Upper lobe of left lung (tissue), 4 donors: ENCODE results near the gene GSK3A.

Experiments
- POLR2AphosphoS5 ChIP-seq, 2 donors: sonication (generic); formaldehyde crosslinking; IDR thresholded peaks; one replicate each; pipeline ENCODE4 v1.5.1; 2017; ENCODE audit warnings: antibody characterized with exemption in 2 of 2
- TF ChIP-seq, protein P1 (sequence below), 6 experiments: fragments of 450-650 bp in 4 of 6; fragments of 200-600 bp in 2 of 6; sonication (generic) in 2 of 6; IDR thresholded peaks; one replicate each; pipeline ENCODE4 v1.5.1; 2016 to 2019; ENCODE audit warnings: antibody characterized with exemption in 6 of 6

DNA sequence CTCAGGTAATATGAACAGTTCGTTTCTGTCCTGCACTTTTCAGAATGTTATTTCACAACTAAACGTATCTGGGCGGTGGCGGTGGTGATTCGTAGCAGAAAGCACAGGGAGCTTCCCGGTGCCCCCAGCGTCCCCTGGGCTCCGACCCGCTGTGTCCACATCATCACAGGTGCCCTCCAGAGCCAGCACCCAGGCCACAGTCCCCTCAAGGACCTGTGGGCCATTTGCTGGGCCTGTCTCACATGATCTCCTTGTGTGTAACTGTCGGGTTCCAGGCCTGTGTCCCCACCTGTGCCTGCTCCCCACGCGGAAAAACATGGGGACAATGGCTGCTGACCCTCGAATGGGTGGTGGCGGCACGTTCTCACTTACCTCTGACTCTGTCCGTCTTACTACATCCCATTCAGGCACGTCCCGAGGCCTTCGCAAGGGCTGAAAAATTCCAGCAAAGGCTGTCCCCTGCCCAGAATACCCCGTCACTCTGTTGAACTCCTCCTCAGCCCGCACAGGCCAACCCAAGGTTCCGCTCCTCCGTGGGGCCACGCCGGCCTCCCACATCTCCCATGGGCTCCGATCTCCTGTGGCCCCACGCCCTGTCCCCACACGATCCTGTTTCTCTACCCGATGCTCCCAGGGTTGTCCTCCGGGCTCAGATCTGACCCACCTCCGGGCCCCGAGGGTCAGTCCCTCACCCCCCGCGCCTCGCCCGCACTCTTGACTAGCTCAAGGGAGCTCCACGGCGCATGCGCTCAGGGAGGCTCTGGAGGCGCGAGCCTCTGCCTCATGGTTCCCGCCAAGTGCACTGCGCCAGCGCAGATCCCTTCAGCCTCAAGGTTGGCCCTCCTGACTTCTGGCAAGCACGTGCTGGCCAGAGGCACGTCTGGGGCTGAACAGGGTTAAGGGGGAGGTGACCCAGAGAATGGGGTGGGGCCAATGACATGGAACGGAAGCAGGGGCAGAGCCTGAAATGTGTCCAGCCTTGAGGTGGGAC lies 46.1 kb downstream of the GSK3A start:
- TF ChIP-seq, protein P1, sequence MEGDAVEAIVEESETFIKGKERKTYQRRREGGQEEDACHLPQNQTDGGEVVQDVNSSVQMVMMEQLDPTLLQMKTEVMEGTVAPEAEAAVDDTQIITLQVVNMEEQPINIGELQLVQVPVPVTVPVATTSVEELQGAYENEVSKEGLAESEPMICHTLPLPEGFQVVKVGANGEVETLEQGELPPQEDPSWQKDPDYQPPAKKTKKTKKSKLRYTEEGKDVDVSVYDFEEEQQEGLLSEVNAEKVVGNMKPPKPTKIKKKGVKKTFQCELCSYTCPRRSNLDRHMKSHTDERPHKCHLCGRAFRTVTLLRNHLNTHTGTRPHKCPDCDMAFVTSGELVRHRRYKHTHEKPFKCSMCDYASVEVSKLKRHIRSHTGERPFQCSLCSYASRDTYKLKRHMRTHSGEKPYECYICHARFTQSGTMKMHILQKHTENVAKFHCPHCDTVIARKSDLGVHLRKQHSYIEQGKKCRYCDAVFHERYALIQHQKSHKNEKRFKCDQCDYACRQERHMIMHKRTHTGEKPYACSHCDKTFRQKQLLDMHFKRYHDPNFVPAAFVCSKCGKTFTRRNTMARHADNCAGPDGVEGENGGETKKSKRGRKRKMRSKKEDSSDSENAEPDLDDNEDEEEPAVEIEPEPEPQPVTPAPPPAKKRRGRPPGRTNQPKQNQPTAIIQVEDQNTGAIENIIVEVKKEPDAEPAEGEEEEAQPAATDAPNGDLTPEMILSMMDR (IDR thresholded peaks at IDR 0.05): no peak
- TF ChIP-seq POLR2AphosphoS5 (IDR thresholded peaks at IDR 0.05): no peak
